ENCODE results near the gene USP9X.
"Not testable (repeated sequence)": the region's sequence is repeated elsewhere in the genome, so short reads cannot be mapped to it uniquely, and the experiment has no call there.

The USP9X gene

GRCh38 chrX:41045960-41046567 is 39.2 kb upstream of the USP9X start:
- TF ChIP-seq CTCF (IDR thresholded peaks at IDR 0.05; ENCODE audit: insufficient read depth, low read depth, low read length, missing control alignments), result no peak
- H3K4me3 ChIP-seq (ENCODE audit: low read depth, low read length), result no peak overlapping the region
- no peak for DNase-seq (ENCODE audit: low read depth)

GRCh38 chrX:41047878-41048534 is 37.2 kb upstream of the USP9X start:
- no peak overlapping the region for H3K4me3 ChIP-seq (ENCODE audit: low read depth, low read length)
- no peak for TF ChIP-seq CTCF (IDR thresholded peaks at IDR 0.05; ENCODE audit: insufficient read depth, low read depth, low read length, missing control alignments)
- no peak for DNase-seq (ENCODE audit: low read depth)

GRCh38 chrX:41050359-41050758 is 34.9 kb upstream of the USP9X start:
- TF ChIP-seq CTCF (IDR thresholded peaks at IDR 0.05; ENCODE audit: insufficient read depth, low read depth, low read length, missing control alignments), result no peak
- H3K4me3 ChIP-seq (ENCODE audit: low read depth, low read length), result no peak overlapping the region
- no peak for DNase-seq (ENCODE audit: low read depth)

GRCh38 chrX:41051288-41051687 is 34.0 kb upstream of the USP9X start:
- H3K4me3 ChIP-seq (ENCODE audit: low read depth, low read length), result no peak overlapping the region
- no peak for DNase-seq (ENCODE audit: low read depth)
- TF ChIP-seq CTCF (IDR thresholded peaks at IDR 0.05; ENCODE audit: insufficient read depth, low read depth, low read length, missing control alignments), result no peak

- no peak for TF ChIP-seq CTCF (IDR thresholded peaks at IDR 0.05; ENCODE audit: insufficient read depth, low read depth, low read length, missing control alignments)
- H3K4me3 ChIP-seq (ENCODE audit: low read depth, low read length), result no peak overlapping the region
- no peak for DNase-seq (ENCODE audit: low read depth)
These were observed 29.5 kb upstream of the USP9X start for GRCh38 chrX:41055740-41056139.

- H3K4me3 ChIP-seq (ENCODE audit: low read depth, low read length); DNase-seq (ENCODE audit: low read depth): not testable (repeated sequence)
These were observed 22.0 kb upstream of the USP9X start for GRCh38 chrX:41063276-41063675.

GRCh38 chrX:41064018-41064417 is 21.2 kb upstream of the USP9X start:
- no peak for TF ChIP-seq CTCF (IDR thresholded peaks at IDR 0.05; ENCODE audit: insufficient read depth, low read depth, low read length, missing control alignments)
- H3K4me3 ChIP-seq (ENCODE audit: low read depth, low read length), result no peak overlapping the region
- DNase-seq (ENCODE audit: low read depth), result no peak

All from GM12865 (cell line).